Measurements from ENCODE around the gene ARID3A.

DNA sequence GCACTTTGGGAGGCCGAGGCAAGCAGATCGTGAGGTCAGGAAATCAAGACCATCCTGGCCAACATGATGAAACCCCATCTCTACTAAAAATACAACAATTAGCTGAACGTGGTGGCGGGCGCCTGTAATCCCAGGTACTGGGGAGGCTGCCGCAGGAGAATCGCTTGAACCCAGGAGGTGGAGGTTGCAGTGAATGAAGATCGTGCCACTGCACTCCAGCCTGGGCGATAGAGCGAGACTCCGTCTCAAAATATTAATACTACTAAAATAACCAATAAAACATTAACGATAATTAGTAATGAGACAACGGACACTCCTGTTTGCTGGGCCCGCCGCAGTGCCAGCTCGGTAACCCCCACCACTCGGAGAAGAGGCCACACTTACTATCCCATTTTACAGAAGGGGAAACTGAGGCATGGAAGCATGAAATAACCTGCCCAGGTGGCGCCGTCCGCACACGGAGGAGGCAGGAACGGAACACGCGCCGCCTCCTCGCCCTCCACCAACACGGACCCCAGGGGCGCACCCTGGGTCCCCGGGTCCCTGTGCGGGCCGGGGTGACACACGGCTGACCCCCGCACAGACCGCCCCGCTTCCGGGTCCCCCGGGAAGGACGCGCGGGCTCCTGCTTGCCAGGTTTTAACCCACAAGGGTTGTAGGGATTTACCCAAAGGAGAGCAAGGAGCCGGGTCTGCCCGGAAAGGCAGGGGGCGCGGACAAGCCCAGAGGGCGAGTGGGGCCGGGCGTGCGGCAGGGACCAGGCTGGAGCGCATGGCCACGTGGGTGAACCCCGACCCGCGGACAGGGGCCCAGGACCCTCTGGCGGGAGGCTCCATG lies 14.4 kb upstream of the ARID3A start:
- TF ChIP-seq EZH2phosphoT487 (conservative IDR thresholded peaks at IDR 0.05; ENCODE audit: low read length), result no peak
- no peak for TF ChIP-seq CTCF (IDR thresholded peaks at IDR 0.05; ENCODE audit: insufficient read depth, low read length, poor library complexity, severe bottlenecking)
